ELR (cell line): ENCODE results near the gene PPIH.
"Not testable (repeated sequence)": the region's sequence is repeated elsewhere in the genome, so short reads cannot be mapped to it uniquely, and the experiment has no call there.

ENCODE experiments used
- DNase-seq: peaks from one replicate; pipeline ENCODE4 v3.0.0-alpha.2; 2015; ENCODE audit warnings: low read depth

The PPIH gene

DNA sequence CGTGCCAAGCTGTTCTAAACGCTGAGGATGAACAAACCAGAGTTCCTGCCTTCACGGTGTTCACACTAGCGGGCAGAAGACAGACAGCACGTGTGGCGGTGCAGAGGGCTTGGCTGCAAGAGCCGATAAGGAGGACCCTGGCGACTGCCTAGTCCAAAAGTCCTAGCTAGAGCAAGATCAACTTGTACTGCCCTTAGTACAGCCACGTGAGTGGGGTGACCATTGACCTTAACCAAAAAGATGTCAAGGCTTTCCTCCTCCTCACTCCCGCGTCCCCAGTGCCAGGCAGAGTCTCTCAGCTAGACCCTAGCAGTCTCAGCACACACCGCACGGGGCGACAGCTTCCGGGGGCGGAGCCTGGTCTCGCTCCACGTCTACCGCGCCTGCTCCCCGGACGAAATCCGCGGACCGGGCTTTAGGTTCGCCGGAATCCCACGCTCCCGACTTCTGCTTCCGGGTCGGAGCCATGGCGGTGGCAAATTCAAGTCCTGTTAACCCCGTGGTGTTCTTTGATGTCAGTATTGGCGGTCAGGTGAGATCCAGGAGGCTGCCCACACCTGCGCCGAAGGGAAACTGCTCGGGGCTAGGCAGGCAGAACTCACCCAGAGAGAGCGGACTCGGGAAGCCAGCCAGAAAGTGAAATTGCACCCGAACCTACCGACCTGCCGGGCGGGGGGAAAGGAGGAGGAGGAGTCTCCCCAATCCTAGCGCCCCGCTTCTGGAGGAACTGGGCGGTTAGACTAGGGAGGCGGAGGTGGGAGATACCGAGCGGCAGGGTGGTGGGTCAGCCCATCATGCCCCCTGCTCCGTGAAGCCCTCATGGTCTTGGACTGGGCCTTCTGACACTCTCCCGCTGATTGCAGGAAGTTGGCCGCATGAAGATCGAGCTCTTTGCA, at the start of gene PPIH:
TSS of gene PPIH (plus strand) at position 443 of the 896 bp plus-strand sequence. CDS start at position 467, 24 bp downstream.
- DNase-seq, result peak; percentile 95

DNA sequence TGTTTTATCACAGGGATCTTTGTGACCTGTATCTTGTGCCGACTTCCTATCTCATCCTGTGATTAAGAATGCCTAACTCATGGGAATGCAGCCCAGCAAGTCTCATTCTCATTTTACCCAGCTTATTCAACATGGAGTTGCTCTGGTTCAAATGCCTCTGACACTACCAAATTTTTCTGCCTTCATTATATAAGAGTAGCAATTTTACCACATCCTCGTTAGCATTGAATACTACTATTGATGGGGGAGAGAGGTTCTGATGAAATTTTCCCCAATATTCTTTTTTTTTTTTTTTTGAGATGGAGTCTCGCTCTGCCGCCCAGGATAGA, 44.5 kb upstream of the PPIH start:
- DNase-seq, result no peak

DNA sequence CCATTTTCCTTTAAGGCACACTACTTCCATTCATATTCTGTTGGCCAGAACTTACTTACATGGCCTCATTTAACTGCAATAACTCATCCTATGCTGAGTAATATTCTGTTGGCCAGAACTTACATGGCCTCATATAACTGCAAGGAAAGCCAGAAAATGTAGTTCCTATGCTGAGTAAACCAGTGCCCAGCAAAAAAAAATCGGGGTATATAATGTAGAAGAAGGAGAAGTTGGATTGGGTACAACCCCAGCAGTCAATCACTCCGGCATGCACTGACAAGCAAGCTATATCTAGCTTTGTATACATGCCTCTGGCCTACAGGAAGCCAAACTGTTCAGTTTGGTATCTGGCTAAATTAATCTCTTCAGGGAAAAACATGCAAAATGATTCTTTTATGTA, 39.4 kb upstream of the PPIH start:
- DNase-seq, result no peak

DNA sequence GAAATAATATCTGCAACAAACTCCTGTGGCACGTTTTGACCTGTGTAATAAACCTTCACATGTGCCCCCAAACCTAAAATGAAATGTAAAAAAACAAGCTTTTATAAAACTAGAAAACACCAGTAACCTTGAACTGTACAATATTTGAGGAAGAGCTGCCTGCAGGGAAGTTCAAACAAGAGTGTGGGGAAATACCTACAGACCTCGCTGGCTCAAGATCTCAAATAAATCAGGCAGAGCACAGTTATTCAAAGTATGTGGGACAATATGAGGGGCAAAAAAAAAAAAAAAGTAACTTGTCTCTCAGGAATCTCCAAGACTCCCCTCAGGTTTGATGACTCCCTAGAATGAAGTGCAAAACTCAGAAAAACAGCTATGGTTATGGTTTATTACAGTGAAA, 37.9 kb upstream of the PPIH start:
- DNase-seq, result no peak

DNA sequence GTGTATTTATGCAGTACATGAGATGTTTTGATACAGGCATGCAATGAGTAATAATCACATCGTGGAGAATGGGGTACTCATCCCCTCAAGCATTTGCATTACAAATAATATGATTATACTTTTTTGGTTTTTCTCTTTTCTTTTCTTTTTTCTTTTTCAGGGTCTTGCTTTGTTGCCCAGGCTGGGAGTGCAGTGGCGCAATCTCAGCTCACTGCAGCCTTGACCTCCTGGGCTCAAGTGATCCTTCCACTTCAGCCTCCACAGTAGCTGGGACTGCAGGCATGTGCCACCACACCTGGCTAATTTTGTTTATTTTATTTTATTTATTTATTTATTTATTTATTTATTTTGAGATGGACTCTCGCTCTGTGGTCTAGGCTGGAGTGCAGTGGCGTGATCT, 37.0 kb upstream of the PPIH start:
- DNase-seq, result not testable (repeated sequence)

DNA sequence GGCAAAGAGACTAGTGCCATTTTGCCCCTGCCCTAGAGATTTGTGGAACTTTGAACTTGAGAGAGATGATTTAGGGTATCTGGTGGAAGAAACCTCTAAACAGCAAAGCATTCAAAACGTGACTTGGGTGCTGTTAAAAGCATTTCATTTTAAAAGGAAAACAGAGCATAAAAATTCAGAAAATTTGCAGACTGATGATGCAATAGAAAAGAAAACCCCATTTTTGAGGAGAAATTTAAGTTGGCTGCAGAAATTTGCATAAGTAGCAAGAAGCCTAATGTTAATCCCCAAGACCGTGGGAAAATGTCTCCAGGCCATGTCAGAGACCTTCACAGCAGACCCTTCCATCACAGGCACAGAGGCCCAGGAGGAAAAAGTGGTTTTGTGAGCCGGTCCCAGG, 31.0 kb upstream of the PPIH start:
- DNase-seq, result not testable (repeated sequence)

DNA sequence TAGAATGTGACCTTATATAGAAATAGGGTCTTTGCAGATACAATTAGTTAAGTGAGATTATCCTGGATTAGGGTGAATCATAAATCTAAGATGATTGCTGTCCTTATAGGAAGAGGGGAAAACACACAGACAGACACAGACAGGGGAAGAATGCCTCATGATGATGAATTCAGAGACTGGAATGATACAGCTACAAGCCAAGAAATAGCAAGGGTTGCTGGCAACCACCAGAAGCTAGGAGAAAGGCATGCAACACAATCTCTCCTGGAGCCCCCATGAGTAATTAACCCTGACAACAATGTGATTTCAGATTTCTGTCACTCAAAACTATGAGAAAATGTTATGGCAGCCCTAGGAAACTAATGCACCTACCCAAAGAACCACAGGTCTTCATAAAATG, 19.1 kb upstream of the PPIH start:
- DNase-seq, result no peak

DNA sequence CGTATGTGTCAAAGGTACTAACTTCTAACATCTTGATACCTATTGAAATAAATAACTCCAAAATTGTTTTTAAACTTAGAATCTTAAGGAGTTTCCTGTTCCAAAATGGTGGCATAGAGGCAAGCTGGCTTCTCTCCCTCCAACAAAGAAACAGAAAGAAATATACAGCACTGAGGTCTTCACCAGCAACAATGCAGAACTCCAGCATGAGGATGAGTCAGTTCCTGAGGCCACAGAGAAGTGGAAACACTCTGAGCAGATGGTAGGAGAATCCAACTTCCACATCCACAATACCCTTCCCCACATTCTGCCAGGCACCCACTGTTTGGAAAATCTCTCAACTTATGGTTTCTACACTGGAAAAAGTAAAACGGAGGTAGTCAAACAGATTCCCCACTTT, 12.2 kb upstream of the PPIH start:
- DNase-seq, result peak; percentile 27

DNA sequence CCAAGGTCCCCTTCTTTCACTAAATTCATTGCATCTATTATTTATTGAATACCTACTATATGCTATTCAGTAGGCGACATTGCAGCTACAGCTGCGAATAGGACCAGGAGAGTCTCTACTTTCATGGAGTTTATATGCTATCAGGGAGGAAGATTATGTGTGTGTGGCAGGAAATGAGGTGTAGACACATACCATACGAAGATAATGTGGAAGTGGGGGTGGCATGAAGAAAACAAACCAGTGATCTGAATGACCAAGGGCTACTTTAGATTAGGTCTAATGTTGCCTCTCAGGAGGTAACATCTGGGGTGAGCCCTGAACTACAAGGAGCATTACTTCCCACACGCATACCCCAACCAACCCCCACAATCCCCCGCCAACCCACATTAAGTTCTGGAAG, 1.0 kb upstream of the PPIH start:
- DNase-seq, result no peak

DNA sequence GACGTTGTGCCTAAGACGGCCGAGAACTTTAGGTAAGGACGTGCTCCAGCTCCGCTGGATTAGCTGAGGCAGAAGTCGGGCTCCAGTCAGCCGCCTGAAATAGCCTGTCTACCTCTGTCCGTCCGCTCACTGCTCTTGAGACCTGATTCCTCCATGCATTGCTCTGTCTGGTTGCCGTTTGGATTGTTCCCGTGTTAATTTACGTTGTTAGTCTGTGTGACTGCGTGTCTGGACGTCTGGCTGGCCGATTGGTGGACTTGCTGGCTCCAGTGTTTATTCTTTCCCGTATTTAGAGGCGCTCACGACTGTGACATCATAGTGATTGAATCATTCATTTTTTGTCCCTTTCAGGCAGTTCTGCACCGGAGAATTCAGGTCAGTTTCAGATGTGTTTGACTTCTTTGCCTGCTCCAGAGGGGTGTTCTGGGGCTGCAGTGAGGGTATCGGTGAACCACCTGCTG, 684 bp downstream of the PPIH start:
- DNase-seq, result peak; percentile 41

DNA sequence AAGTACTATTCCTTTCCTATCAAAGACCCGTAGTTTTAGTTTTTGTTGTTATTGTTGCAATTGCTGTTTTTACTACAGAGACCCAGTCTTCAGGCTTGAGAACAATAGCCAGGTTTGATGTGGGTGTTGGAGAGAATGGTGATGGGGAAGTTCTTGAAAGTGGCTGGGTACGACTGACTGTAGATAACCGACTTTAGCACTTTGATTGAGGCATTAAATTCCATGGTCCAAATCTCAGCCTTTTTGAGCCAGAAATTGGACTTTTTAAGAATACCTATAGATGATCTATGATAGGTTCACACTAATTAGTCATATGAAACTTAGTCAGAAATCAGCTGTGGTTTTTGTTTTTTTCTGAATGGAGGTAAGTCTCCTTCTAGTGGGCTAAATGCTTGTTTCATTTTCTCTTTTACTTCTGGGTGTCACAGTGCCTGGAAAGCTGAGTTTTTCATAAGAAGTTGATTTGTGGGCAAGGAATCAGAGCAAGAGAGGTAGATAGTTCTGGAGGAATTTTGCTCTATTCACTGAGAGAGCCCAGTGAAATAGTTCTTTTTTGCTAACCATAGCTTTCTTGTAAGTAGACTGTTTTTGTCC, 2.8 kb downstream of the PPIH start:
- peak; percentile 15 for DNase-seq

DNA sequence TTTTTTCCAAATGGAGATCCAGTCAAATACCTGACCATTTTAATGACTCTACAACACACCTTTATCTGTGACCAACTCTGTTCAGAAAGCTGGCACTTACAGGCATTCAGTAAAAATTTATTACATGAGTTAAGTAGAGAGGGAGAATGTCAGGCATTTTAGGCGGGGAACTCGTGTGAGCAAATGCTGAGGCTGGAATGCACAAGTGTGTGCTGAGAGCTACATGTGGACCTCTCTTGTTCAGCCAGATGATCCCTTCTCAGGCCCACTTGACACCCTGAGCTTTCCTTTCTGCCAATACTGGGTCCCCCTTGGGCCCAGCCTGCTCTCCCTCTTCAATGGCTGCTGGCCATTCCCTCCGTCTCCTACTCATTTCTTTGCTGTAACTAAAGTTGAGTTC, 11.7 kb downstream of the PPIH start:
- DNase-seq, result no peak

DNA sequence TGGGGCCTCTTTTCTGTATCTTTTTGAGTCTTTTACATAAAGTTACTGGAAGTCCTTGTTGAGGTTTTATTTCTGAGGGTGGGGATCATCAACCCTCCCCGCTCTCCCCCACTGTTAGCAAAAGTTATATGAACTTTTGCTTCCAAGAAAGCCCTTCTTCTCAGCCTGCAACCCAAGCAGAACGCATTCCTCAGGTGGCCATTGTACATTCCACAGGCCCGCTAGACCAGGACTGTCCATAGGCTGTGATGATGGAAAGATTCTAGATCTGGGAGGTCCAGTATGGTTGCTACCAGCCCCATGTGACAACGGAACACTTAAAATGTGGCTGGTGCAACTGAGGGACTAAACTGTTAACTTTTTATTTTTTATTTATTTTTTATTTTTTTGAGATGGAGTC, 12.2 kb downstream of the PPIH start:
- DNase-seq, result no peak

DNA sequence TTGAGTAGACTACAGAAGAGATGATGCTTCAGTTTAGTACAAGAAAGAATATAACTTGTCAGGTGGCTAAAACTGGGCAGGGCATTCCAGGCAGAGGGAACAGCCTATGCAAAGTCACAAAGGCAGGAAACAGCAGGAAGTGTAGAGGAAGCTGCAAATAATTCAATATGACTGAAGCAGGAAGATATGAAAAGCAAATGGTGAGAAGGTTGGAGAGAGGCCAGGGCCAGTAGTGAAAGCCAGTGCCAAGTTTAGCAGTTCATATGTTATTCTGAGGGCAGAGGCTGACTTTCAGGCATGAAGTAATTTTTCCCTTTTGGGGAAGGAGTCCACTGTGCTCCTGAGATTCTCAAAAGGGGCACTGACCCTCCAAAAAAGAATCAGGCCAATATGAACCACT, 16.0 kb downstream of the PPIH start:
- DNase-seq, result no peak

DNA sequence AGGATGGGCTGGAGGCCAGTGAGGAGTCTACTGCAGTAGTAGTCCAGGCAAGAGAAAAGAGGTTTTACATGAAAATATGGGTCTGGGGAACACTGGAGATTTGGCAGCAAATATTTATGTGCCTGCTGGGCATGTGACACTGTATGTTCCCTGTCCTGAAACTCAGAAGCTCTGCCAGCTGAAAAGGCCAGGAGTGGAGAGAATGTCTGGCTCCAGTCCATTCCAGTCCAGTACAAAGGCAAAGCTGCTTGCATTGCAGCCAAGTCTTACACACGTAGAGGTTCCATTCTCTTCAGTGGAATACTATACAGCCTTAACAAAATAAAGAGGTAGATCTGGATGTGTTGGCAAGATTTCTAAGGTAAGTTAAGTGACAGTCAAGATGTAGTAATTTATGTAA, 16.5 kb downstream of the PPIH start:
- DNase-seq, result no peak

DNA sequence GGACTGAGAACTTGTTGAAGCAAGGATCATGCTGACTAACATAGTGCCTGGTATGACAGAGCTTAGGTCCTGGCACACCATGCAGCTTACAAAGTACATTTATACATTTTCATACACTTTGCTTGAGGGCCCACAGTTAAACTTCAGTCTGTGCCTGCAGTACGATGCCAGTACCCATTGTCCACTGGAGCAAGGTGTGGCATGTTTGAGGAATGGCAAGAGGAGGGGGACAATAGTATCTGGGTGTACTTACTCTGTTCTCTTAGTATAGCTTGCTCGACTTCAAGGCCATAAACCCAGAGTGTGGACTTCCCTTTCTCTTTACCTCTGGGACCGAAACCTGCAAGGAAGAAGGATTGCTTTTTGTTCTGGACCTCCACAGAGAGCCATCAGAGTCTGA, 17.2 kb downstream of the PPIH start:
- no peak for DNase-seq

DNA sequence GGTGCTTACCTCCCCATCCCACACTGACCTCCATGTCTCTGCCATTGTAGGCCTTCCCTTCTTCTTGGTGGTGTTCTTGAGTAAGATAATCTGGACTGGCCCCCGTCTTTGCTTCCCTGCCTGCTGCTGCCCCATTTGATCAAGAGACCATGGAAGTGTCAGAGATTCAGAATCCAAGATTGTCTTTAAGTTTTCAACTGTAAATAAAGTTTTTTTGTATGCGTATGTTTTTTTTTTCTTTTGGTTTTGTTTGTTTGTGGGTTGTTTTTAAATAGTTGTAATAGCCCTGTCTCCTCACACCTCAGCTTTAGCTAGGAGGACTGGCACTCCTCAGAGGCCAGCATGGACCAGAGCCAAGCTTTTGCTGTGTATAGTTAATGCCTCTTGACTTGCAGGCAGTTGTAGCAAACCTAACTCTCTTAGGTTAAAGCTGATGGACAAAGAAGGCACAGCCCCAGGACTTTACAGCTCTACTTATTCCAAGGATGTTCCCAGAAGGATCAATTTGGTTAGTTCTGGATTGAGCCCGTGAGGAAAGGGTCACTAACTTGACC, 18.4 kb downstream of the PPIH start:
- DNase-seq, result no peak

DNA sequence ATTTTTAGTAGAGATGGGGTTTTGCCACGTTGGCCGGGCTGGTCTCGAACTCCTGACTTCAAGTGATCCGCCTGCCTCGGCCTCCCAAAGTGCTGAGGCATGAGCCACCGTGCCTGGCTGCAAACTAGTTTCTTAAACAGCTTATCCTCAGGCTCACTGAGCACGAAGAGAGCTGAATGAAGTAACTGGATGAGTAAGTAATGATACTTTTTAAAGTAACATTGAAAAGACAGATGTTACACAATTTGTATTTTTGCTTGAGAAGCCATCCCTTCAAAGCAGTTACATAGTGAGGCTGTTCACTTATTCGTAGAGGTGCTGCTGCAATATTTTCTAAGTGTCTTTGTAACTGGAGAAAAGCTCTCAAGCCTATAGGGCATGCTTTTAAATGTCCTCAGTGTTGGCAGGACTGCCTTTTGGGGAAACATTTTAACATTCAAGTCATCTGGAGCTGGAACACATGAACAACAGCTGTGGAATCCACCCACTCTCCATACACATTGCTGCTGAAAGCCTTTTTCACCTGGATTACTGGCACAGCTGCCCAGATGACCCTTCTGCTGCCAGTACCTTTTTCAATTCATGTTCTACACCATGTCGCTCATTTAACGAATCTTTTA, 21.3 kb downstream of the PPIH start:
- DNase-seq, result peak; percentile 54

DNA sequence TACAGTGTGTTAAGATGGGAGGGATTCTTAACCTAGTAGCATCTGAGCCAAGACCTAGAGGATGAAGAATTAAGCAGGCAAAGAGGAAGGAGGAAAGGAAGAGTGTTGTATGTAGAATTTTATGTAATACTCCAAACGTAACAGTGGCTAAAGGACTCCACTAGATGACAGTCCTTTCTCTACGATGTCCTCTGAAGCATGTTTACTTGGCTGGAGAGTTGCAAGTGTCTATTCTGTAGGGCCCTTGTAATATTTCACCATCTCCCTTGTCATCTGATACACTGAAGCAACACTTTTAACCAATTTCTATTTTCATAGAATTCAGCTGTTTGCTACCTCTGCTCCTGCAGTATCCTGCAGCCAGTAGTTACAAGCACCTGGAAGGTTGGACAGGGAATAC, 21.8 kb downstream of the PPIH start:
- no peak for DNase-seq

DNA sequence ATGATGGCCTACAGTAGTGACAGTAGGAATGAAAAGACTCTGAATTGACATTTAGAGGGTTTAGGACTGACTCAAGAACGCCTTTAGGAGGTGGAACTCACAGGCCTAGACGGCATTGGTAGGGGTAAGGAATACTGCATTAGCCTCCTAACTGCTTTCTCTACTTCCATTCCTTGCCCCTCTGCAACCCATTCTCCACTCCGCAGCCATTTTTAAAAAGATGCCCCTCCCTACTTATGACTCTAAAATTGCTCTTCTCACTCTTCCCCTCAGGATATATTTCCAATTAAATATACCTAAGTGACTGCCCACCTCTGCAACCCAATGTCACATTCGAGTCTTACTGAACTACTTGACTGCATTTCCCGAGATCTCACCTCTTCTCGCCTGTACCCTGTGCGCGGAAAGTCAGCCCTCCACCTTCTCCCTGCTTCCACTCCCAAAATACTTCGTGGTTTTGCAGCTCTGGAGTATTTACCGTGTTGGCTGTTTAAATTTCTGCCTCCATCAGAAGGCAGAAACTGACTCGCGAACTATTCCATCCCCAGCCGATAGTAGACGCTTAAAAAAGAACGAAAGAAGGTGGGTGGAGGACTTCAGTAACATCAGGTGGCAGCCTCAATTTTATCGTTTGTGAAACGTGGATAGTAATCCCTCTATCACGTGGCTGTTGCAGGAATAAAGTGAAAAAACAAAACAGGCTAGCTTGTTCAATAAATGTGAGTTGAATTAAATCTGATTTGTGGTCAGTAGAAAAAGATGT, 22.9 kb downstream of the PPIH start:
- peak; percentile 52 for DNase-seq

DNA sequence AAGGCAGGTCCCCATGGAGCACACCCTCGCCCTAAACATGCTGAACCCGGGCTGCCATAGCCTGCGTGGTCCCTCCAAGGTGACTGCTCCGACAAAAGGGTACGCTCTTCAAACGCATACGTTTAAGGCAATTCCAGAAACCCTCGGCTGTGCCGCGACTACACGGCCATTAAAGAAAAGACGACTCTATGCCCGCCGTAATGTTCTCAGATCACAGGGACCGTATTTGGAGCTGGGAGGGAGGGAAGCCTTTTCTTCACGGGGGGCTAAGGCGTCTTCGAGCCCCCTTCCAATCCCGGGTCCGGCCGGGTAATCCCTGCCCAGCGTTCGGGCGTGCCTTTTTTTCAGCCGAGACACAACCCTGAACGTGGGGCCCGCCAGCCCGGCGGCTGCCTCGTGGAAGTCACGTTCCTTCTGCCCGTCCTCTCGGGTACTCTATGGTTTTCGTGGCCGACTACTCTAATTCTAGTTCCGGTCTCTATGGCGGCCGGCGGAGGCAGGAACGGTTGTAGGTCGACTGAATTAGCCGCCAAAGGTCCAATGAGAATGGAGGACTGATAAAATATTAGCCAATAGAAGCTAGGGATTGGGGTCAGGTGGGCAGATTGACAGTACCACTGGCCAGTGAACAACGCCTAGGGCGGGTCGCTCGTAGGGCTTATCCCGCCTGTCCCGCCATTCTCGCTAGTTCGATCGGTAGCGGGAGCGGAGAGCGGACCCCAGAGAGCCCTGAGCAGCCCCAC, 23.7 kb downstream of the PPIH start, which contains the start of gene YBX1:
TSS of gene YBX1 (plus strand) at position 678 of the 743 bp plus-strand sequence. CDS start 148 bp downstream, outside the sequence.
- peak; percentile 99 for DNase-seq

DNA sequence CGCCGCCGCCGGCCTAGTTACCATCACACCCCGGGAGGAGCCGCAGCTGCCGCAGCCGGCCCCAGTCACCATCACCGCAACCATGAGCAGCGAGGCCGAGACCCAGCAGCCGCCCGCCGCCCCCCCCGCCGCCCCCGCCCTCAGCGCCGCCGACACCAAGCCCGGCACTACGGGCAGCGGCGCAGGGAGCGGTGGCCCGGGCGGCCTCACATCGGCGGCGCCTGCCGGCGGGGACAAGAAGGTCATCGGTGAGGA, 24.2 kb downstream of the PPIH start:
- not testable (repeated sequence) for DNase-seq
